GM19043 (cell line): Measurements from ENCODE around the gene DCUN1D4.

Source experiments
- ATAC-seq: cut with Tn5 transposase; IDR thresholded peaks from one replicate; pipeline ENCODE4 v1.9.1; 2021; ENCODE audit warnings: low read depth; ENCODE audit not compliant: unreplicated experiment

Gene DCUN1D4

GRCh38 chr4:51842554-51843308, at the start of gene DCUN1D4:
Gene DCUN1D4, plus strand, starts transcription at chr4:51843153. Its CDS starts 90 bp downstream, at chr4:51843243.
- ATAC-seq, result peak; percentile 88

GRCh38 chr4:51820443-51821234, 22.3 kb upstream of the DCUN1D4 start:
- ATAC-seq, result no peak

GRCh38 chr4:51825341-51825740, 17.6 kb upstream of the DCUN1D4 start:
- ATAC-seq, result no peak

- no peak for ATAC-seq
Observed at GRCh38 chr4:51830156-51830720, 12.7 kb upstream of the DCUN1D4 start.

GRCh38 chr4:51831133-51831532, 11.8 kb upstream of the DCUN1D4 start:
- peak; percentile 68 for ATAC-seq

GRCh38 chr4:51833236-51833635, 9.7 kb upstream of the DCUN1D4 start:
- no peak for ATAC-seq

GRCh38 chr4:51835079-51835478, 7.9 kb upstream of the DCUN1D4 start:
- ATAC-seq, result no peak

GRCh38 chr4:51835855-51836254, 7.1 kb upstream of the DCUN1D4 start:
- no peak for ATAC-seq

GRCh38 chr4:51836549-51836948, 6.4 kb upstream of the DCUN1D4 start:
- ATAC-seq, result no peak

GRCh38 chr4:51840781-51841180, 2.2 kb upstream of the DCUN1D4 start:
- no peak for ATAC-seq

- ATAC-seq, result no peak
Observed at GRCh38 chr4:51842167-51842553, 793 bp upstream of the DCUN1D4 start.

GRCh38 chr4:51843309-51844152, 578 bp downstream of the DCUN1D4 start:
- peak; percentile 4 for ATAC-seq

- peak; percentile 42 for ATAC-seq
Observed at GRCh38 chr4:51844153-51845054, 1.5 kb downstream of the DCUN1D4 start.

GRCh38 chr4:51845055-51845426, 2.1 kb downstream of the DCUN1D4 start:
- ATAC-seq, result no peak

GRCh38 chr4:51845711-51846110, 2.8 kb downstream of the DCUN1D4 start:
- no peak for ATAC-seq

GRCh38 chr4:51849430-51849829, 6.5 kb downstream of the DCUN1D4 start:
- no peak for ATAC-seq

- ATAC-seq, result no peak
Observed at GRCh38 chr4:51850294-51850693, 7.3 kb downstream of the DCUN1D4 start.

GRCh38 chr4:51851090-51851936, 8.4 kb downstream of the DCUN1D4 start:
- ATAC-seq, result no peak

- ATAC-seq, result no peak
Observed at GRCh38 chr4:51851937-51852290, 9.0 kb downstream of the DCUN1D4 start.
